ENCODE measurements around the gene CHST11. TPM values are rescaled to one million over a fixed set of nuclear protein-coding genes. Genes with fewer than 3 reads are reported as not detected.
A peak's percentile ranks its signal among the peaks of the same experiment; 100 is the strongest.

The CHST11 gene
- total and polyA plus RNA-seq, 7 experiments from 2014 or later = 23.4 to 74.3 (median 32.0) TPM

DNA sequence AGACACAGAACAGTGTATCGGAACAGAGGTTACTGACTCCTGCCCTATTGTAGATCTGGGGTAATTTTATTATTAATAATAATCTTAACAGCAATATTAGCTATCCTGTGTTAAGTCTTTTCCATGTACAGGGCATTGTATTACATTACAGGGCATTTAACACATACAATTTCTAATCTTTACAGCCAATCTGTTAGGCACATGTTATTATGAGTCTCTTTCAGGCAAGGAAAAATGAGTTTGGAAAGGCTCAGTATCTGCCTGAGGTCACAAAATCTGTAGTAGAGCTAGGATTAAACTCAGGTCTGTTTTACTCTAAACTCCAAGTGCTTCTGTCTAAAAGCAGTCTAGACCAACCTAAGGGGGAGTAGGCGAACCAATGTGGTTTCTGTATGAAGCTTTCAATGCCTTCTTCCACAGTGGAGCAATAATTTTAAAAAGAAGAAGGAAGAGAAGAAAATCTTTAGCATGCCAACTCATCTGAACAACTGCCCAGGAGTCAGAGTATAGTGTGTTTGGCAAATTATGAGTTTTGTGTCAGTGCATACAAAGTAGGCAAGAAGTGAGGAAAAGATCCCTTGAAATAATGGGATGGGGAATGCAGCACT is 192.6 kb downstream of the CHST11 start:
- DNase-seq = no peak
- H3K9me3 Mint-ChIP-seq = peaks cover 0 to 3% (median 0%) of the 10 kb centered on the region in 11 donors
- peak overlapping the region in 2 of 9 donors; percentile 5 to 41 for H3K27ac Mint-ChIP-seq
- no peak overlapping the region for H3K27ac ChIP-seq (ENCODE audit: low read depth, low read length)
- intact Hi-C loops (cut with micrococcal nuclease) = no loop called here
- H3K4me1 ChIP-seq (ENCODE audit: control insufficient read depth in 2 of 2, insufficient read depth in 2 of 2, low read length in 2 of 2) = peaks cover 3 to 5% of the 10 kb centered on the region in 2 donors
- no peak overlapping the region for H3K4me3 ChIP-seq (ENCODE audit: low read length)
- peaks cover 17 to 55% (median 32%) of the 10 kb centered on the region in 7 donors for H3K4me1 Mint-ChIP-seq
- peaks cover 0 to 34% (median 13%) of the 10 kb centered on the region in 5 donors for H3K36me3 Mint-ChIP-seq
- ATAC-seq = peak; percentile 51
- no peak overlapping the region for H3K4me3 Mint-ChIP-seq
- H3K9me3 ChIP-seq (ENCODE audit: control insufficient read depth in 2 of 3, low read length in 3 of 3) = no peaks in the 10 kb centered on the region
- H3K36me3 ChIP-seq (ENCODE audit: control insufficient read depth in 2 of 3, insufficient read depth in 3 of 3, low read length in 3 of 3) = no peaks in the 10 kb centered on the region
- H3K27me3 ChIP-seq (ENCODE audit: control insufficient read depth in 2 of 2, insufficient read depth in 2 of 2, low read length in 2 of 2) = no peaks in the 10 kb centered on the region
- CTCF ChIA-PET = interaction anchor here (0.6 kb wide), 1 partner anchor 291 kb away, joined by 4 read pairs; no protein-coding TSS in a partner anchor
- POLR2A ChIA-PET = interaction anchor here (0.6 to 1.1 kb wide), 2 partner anchors 11 to 167 kb away, joined by 3 to 4 read pairs; no protein-coding TSS in a partner anchor
- H3K27me3 Mint-ChIP-seq = no peaks in the 10 kb centered on the region

GRCh38 chr12:104649921-104650320 is 193.2 kb downstream of the CHST11 start:
- intact Hi-C loops (cut with micrococcal nuclease) = no loop called here
- DNase-seq (no peak), ATAC-seq (peak; percentile 62)
- Mint-ChIP-seq H3K27ac (peak overlapping the region in 3 of 9 donors; percentile 5 to 28 (median 13)), H3K4me3 (no peak overlapping the region), H3K9me3 (peaks cover 0 to 3% (median 0%) of the 10 kb centered on the region in 11 donors), H3K4me1 (peaks cover 13 to 53% (median 32%) of the 10 kb centered on the region in 7 donors), H3K27me3 (no peaks in the 10 kb centered on the region), H3K36me3 (peaks cover 0 to 31% (median 13%) of the 10 kb centered on the region in 5 donors)
- Histone ChIP-seq H3K36me3 (ENCODE audit: control insufficient read depth in 2 of 3, insufficient read depth in 3 of 3, low read length in 3 of 3) (no peaks in the 10 kb centered on the region), H3K27me3 (ENCODE audit: control insufficient read depth in 2 of 2, insufficient read depth in 2 of 2, low read length in 2 of 2) (no peaks in the 10 kb centered on the region), H3K4me1 (ENCODE audit: control insufficient read depth in 2 of 2, insufficient read depth in 2 of 2, low read length in 2 of 2) (peaks cover 0 to 5% of the 10 kb centered on the region in 2 donors), H3K27ac (ENCODE audit: low read depth, low read length) (no peak overlapping the region), H3K9me3 (ENCODE audit: control insufficient read depth in 2 of 3, low read length in 3 of 3) (no peaks in the 10 kb centered on the region), H3K4me3 (ENCODE audit: low read length) (no peak overlapping the region)
- CTCF ChIA-PET = interaction anchor here (0.6 kb wide), 1 partner anchor 292 kb away, joined by 4 read pairs; no protein-coding TSS in a partner anchor
- POLR2A ChIA-PET = interaction anchor here (1.1 kb wide), 1 partner anchor 10 kb away, joined by 4 read pairs; no protein-coding TSS in a partner anchor

DNA sequence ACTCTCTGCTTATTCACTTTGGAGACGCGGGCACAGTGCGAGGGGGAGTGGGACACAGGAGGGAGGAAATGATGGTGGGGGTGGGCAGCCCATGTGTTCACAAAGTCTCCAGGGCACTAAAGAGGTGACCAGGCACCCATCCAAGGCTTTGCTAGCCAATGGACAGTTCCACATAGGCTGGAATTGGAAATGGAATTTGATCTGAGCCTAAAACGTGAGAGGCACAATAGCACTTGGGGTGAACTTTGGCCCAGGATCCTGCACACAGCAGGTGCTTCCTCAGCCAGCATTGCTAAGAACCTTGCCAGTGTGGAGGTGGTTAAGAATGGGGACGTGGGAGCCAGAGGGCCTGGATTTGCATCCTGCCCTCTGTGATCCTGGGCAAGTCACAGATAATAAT is 193.8 kb downstream of the CHST11 start:
- Mint-ChIP-seq H3K27me3 (no peaks in the 10 kb centered on the region), H3K4me1 (peaks cover 13 to 58% (median 38%) of the 10 kb centered on the region in 7 donors), H3K9me3 (peaks cover 0 to 3% (median 0%) of the 10 kb centered on the region in 11 donors), H3K36me3 (peaks cover 0 to 31% (median 13%) of the 10 kb centered on the region in 5 donors), H3K27ac (no peak overlapping the region), H3K4me3 (no peak overlapping the region)
- Histone ChIP-seq H3K27me3 (ENCODE audit: control insufficient read depth in 2 of 2, insufficient read depth in 2 of 2, low read length in 2 of 2) (no peaks in the 10 kb centered on the region), H3K4me3 (ENCODE audit: low read length) (no peak overlapping the region), H3K9me3 (ENCODE audit: control insufficient read depth in 2 of 3, low read length in 3 of 3) (no peaks in the 10 kb centered on the region), H3K27ac (ENCODE audit: low read depth, low read length) (no peak overlapping the region), H3K4me1 (ENCODE audit: control insufficient read depth in 2 of 2, insufficient read depth in 2 of 2, low read length in 2 of 2) (peaks cover 0 to 5% of the 10 kb centered on the region in 2 donors), H3K36me3 (ENCODE audit: control insufficient read depth in 2 of 3, insufficient read depth in 3 of 3, low read length in 3 of 3) (no peaks in the 10 kb centered on the region)
- ATAC-seq (no peak), DNase-seq (no peak)
- ChIA-PET POLR2A (interaction anchor here (1.1 kb wide), 1 partner anchor 9 kb away, joined by 4 read pairs; no protein-coding TSS in a partner anchor), CTCF (no interaction called here)
- intact Hi-C loops (cut with micrococcal nuclease) = no loop called here

DNA sequence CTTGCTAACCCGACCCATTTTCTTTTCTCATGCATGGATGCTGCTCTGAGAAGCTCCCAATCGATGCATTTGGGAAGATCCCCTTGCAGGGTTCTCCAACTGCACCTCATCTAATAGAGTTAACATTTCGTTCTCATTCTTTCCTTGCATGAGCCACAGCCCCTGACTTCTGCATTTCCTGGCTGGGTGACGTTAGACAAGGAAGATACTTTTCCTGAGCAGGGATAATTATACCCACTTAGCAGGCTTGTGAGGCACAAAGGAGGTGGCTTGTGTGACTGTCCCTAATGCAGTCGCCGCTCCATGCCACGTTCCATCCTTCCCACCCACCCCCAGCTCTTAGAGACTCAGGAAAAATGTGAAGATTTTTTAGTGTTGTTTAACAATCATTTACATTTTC is 195.1 kb downstream of the CHST11 start:
- peaks cover 8 to 56% (median 34%) of the 10 kb centered on the region in 7 donors for H3K4me1 Mint-ChIP-seq
- peaks cover 0 to 19% (median 6%) of the 10 kb centered on the region in 5 donors for H3K36me3 Mint-ChIP-seq

GRCh38 chr12:104652358-104652757 is 195.6 kb downstream of the CHST11 start:
- Histone ChIP-seq H3K27ac (ENCODE audit: low read depth, low read length) (no peak overlapping the region), H3K4me3 (ENCODE audit: low read length) (no peak overlapping the region), H3K36me3 (ENCODE audit: control insufficient read depth in 2 of 3, insufficient read depth in 3 of 3, low read length in 3 of 3) (no peaks in the 10 kb centered on the region), H3K4me1 (ENCODE audit: control insufficient read depth in 2 of 2, insufficient read depth in 2 of 2, low read length in 2 of 2) (peaks cover 0 to 5% of the 10 kb centered on the region in 2 donors), H3K27me3 (ENCODE audit: control insufficient read depth in 2 of 2, insufficient read depth in 2 of 2, low read length in 2 of 2) (no peaks in the 10 kb centered on the region), H3K9me3 (ENCODE audit: control insufficient read depth in 2 of 3, low read length in 3 of 3) (no peaks in the 10 kb centered on the region)
- no peaks in the 10 kb centered on the region for H3K9me3 Mint-ChIP-seq
- peaks cover 0 to 18% (median 6%) of the 10 kb centered on the region in 5 donors for H3K36me3 Mint-ChIP-seq
- DNase-seq (no peak), ATAC-seq (no peak)
- no peak overlapping the region for H3K4me3 Mint-ChIP-seq
- ChIA-PET CTCF (no interaction called here), POLR2A (no interaction called here)
- intact Hi-C loops (cut with micrococcal nuclease) = no loop called here
- H3K27me3 Mint-ChIP-seq = no peaks in the 10 kb centered on the region
- no peak overlapping the region for H3K27ac Mint-ChIP-seq
- peaks cover 8 to 56% (median 34%) of the 10 kb centered on the region in 7 donors for H3K4me1 Mint-ChIP-seq

More for the DNA sequence above, 195.1 kb downstream of the CHST11 start:
- intact Hi-C loops (cut with micrococcal nuclease) = no loop called here
- DNase-seq (no peak), ATAC-seq (no peak)
- ChIA-PET CTCF (interaction anchor here (0.5 kb wide), 1 partner anchor 279 kb away, joined by 3 read pairs; no protein-coding TSS in a partner anchor), POLR2A (no interaction called here)
- H3K36me3 ChIP-seq (ENCODE audit: control insufficient read depth in 2 of 3, insufficient read depth in 3 of 3, low read length in 3 of 3) = no peaks in the 10 kb centered on the region
- H3K4me3 ChIP-seq (ENCODE audit: low read length) = no peak overlapping the region
- Mint-ChIP-seq H3K9me3 (peaks cover 0 to under 1% (median 0%) of the 10 kb centered on the region in 11 donors), H3K27me3 (no peaks in the 10 kb centered on the region), H3K4me3 (no peak overlapping the region), H3K27ac (peak overlapping the region in 3 of 9 donors; percentile 19 to 63 (median 44))
- no peaks in the 10 kb centered on the region for H3K9me3 ChIP-seq (ENCODE audit: control insufficient read depth in 2 of 3, low read length in 3 of 3)
- no peaks in the 10 kb centered on the region for H3K27me3 ChIP-seq (ENCODE audit: control insufficient read depth in 2 of 2, insufficient read depth in 2 of 2, low read length in 2 of 2)
- no peak overlapping the region for H3K27ac ChIP-seq (ENCODE audit: low read depth, low read length)
- H3K4me1 ChIP-seq (ENCODE audit: control insufficient read depth in 2 of 2, insufficient read depth in 2 of 2, low read length in 2 of 2) = peaks cover 0 to 5% of the 10 kb centered on the region in 2 donors

GRCh38 chr12:104652910-104653309 is 196.2 kb downstream of the CHST11 start:
- Histone ChIP-seq H3K36me3 (ENCODE audit: control insufficient read depth in 2 of 3, insufficient read depth in 3 of 3, low read length in 3 of 3) (no peaks in the 10 kb centered on the region), H3K27me3 (ENCODE audit: control insufficient read depth in 2 of 2, insufficient read depth in 2 of 2, low read length in 2 of 2) (no peaks in the 10 kb centered on the region), H3K27ac (ENCODE audit: low read depth, low read length) (no peak overlapping the region), H3K9me3 (ENCODE audit: control insufficient read depth in 2 of 3, low read length in 3 of 3) (no peaks in the 10 kb centered on the region), H3K4me3 (ENCODE audit: low read length) (no peak overlapping the region), H3K4me1 (ENCODE audit: control insufficient read depth in 2 of 2, insufficient read depth in 2 of 2, low read length in 2 of 2) (peaks cover 0 to 5% of the 10 kb centered on the region in 2 donors)
- H3K4me1 Mint-ChIP-seq = peaks cover 8 to 54% (median 34%) of the 10 kb centered on the region in 7 donors
- intact Hi-C loops (cut with micrococcal nuclease) = loop anchor here in 1 of 2 donors (1.0 kb wide), 1 partner anchor 26 kb away; no protein-coding TSS in a partner anchor
- H3K27me3 Mint-ChIP-seq = no peaks in the 10 kb centered on the region
- ATAC-seq (no peak), DNase-seq (no peak)
- peaks cover 0 to 14% (median 4%) of the 10 kb centered on the region in 5 donors for H3K36me3 Mint-ChIP-seq
- H3K4me3 Mint-ChIP-seq = no peak overlapping the region
- no peaks in the 10 kb centered on the region for H3K9me3 Mint-ChIP-seq
- CTCF ChIA-PET = no interaction called here
- no peak overlapping the region for H3K27ac Mint-ChIP-seq
- POLR2A ChIA-PET = no interaction called here
